Measurements from ENCODE around the gene DDA1.

Gene DDA1

GRCh38 chr19:17323300-17323963, 14.1 kb downstream of the DDA1 start:
- DNase-seq (ENCODE audit: insufficient read length, low spot score) (peak; percentile 9), FAIRE-seq (no peak)
- no peak for TF ChIP-seq CTCF (IDR thresholded peaks at IDR 0.05; ENCODE audit: insufficient read depth, missing control alignments)

- DNase-seq (ENCODE audit: insufficient read length, low spot score) (peak; percentile 12), FAIRE-seq (no peak)
- no peak for TF ChIP-seq CTCF (IDR thresholded peaks at IDR 0.05; ENCODE audit: insufficient read depth, missing control alignments)
Observed at GRCh38 chr19:17323964-17324332, 14.6 kb downstream of the DDA1 start.

GRCh38 chr19:17324357-17325114, 15.2 kb downstream of the DDA1 start:
- DNase-seq (ENCODE audit: insufficient read length, low spot score) (peak; percentile 16), FAIRE-seq (no peak)
- TF ChIP-seq CTCF (IDR thresholded peaks at IDR 0.05; ENCODE audit: insufficient read depth, missing control alignments) = no peak

- no peak for FAIRE-seq
Observed at GRCh38 chr19:17325133-17325532, 15.8 kb downstream of the DDA1 start.

GRCh38 chr19:17325881-17326594, 16.7 kb downstream of the DDA1 start:
- no peak for TF ChIP-seq CTCF (IDR thresholded peaks at IDR 0.05; ENCODE audit: insufficient read depth, missing control alignments)
- no peak for FAIRE-seq
- peak; percentile 7 for DNase-seq (ENCODE audit: insufficient read length, low spot score)

More at GRCh38 chr19:17325133-17325532, 15.8 kb downstream of the DDA1 start:
- TF ChIP-seq CTCF (IDR thresholded peaks at IDR 0.05; ENCODE audit: insufficient read depth, missing control alignments) = no peak
- peak; percentile 10 for DNase-seq (ENCODE audit: insufficient read length, low spot score)

- DNase-seq (ENCODE audit: insufficient read length, low spot score) (no peak), FAIRE-seq (no peak)
- TF ChIP-seq CTCF (IDR thresholded peaks at IDR 0.05; ENCODE audit: insufficient read depth, missing control alignments) = no peak
Observed at GRCh38 chr19:17326595-17326966, 17.2 kb downstream of the DDA1 start.

Measured in D721Med (cell line).